ENCODE data around the gene RASA1.

DNA sequence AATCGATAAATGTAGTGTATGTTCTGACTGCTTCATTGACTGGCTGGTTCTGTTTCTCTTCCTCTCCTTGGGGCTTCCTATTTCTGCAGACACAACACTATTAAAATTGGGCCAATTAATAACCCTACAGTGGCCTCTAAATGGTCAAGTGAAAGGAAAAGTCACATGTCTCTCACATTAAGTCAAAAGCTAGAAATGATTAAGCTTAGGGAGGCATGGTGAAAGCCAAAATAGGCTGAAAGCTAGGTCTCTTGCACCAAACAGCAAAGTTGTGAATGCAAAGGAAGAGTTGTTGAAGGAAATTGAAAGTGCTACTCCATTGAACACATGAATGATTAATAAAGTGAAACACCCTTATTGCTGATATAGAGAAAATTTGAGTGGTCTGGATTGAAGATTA, 86.8 kb downstream of the RASA1 start:
- TF ChIP-seq, protein P1, sequence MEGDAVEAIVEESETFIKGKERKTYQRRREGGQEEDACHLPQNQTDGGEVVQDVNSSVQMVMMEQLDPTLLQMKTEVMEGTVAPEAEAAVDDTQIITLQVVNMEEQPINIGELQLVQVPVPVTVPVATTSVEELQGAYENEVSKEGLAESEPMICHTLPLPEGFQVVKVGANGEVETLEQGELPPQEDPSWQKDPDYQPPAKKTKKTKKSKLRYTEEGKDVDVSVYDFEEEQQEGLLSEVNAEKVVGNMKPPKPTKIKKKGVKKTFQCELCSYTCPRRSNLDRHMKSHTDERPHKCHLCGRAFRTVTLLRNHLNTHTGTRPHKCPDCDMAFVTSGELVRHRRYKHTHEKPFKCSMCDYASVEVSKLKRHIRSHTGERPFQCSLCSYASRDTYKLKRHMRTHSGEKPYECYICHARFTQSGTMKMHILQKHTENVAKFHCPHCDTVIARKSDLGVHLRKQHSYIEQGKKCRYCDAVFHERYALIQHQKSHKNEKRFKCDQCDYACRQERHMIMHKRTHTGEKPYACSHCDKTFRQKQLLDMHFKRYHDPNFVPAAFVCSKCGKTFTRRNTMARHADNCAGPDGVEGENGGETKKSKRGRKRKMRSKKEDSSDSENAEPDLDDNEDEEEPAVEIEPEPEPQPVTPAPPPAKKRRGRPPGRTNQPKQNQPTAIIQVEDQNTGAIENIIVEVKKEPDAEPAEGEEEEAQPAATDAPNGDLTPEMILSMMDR (IDR thresholded peaks at IDR 0.05): no peak
- no peak for TF ChIP-seq POLR2A (IDR thresholded peaks at IDR 0.05)
